ENCODE measurements around the gene SLCO3A1. TPM values are rescaled to one million over a fixed set of nuclear protein-coding genes. Genes with fewer than 3 reads are reported as not detected.

Gene SLCO3A1
- total and polyA plus RNA-seq, 10 donors: 7.5 to 79.5 (median 40.7) TPM

GRCh38 chr15:91894606-91895005 is 41.1 kb downstream of the SLCO3A1 start:
- Histone ChIP-seq H3K27me3 (replicated peaks in 1 of 7) (no peaks in the 10 kb centered on the region), H3K27ac (no peak overlapping the region), H3K36me3 (peaks cover 0 to 4% (median 0%) of the 10 kb centered on the region in 6 donors), H3K4me3 (no peak overlapping the region), H3K4me1 (peaks cover 0 to 36% (median 6%) of the 10 kb centered on the region in 6 donors), H3K9me3 (peaks cover 0 to 11% (median 7%) of the 10 kb centered on the region in 8 donors)
- 90 to 93% (median 92%) methylated on average over 5 of the region's 5 CpGs for whole genome bisulfite sequencing, 5 donors
- intact Hi-C loops (cut with DNase I; ENCODE audit: low total_unique reads): no loop called here
- no peak for DNase-seq
- TF ChIP-seq POLR2A (IDR thresholded peaks at IDR 0.05) (no peak), CTCF (IDR thresholded peaks at IDR 0.05 in 8 of 11, conservative IDR thresholded peaks at IDR 0.05 in 3 of 11) (no peak)

- no peak for TF ChIP-seq POLR2AphosphoS5 (IDR thresholded peaks at IDR 0.05)
- TF ChIP-seq POLR2A (IDR thresholded peaks at IDR 0.05): no peak
- no peak for TF ChIP-seq CTCF (IDR thresholded peaks at IDR 0.05 in 8 of 11, conservative IDR thresholded peaks at IDR 0.05 in 3 of 11)
- 89 to 96% (median 90%) methylated on average over 1 of the region's 1 CpG for WGBS, 5 donors
- no peak for DNase-seq
- Histone ChIP-seq H3K27me3 (replicated peaks in 1 of 7) (no peaks in the 10 kb centered on the region), H3K36me3 (peaks cover 0 to 4% (median 0%) of the 10 kb centered on the region in 6 donors), H3K4me1 (peaks cover 0 to 36% (median 6%) of the 10 kb centered on the region in 6 donors), H3K9me3 (peaks cover 0 to 12% (median 7%) of the 10 kb centered on the region in 8 donors), H3K27ac (no peak overlapping the region), H3K4me3 (no peak overlapping the region)
- intact Hi-C loops (cut with DNase I; ENCODE audit: low total_unique reads): no loop called here
These were observed 41.5 kb downstream of the SLCO3A1 start for GRCh38 chr15:91895051-91895450.

GRCh38 chr15:91896341-91897055 is 43.0 kb downstream of the SLCO3A1 start:
- 87 to 93% (median 91%) methylated on average over 5 of the region's 5 CpGs for WGBS, 5 donors
- peaks cover 0 to 26% (median 13%) of the 10 kb centered on the region in 8 donors for H3K9me3 ChIP-seq

More at GRCh38 chr15:91896341-91897055, 43.0 kb downstream of the SLCO3A1 start:
- Histone ChIP-seq H3K27ac (no peak overlapping the region), H3K4me1 (peaks cover 0 to 30% (median 6%) of the 10 kb centered on the region in 6 donors), H3K36me3 (peaks cover 0 to 4% (median 0%) of the 10 kb centered on the region in 6 donors), H3K4me3 (no peak overlapping the region), H3K27me3 (replicated peaks in 1 of 7) (no peaks in the 10 kb centered on the region)
- intact Hi-C loops (cut with DNase I; ENCODE audit: low total_unique reads): no loop called here
- DNase-seq: no peak
- TF ChIP-seq CTCF (IDR thresholded peaks at IDR 0.05 in 8 of 11, conservative IDR thresholded peaks at IDR 0.05 in 3 of 11): no peak
- no peak for TF ChIP-seq POLR2A (IDR thresholded peaks at IDR 0.05)
- no peak for TF ChIP-seq POLR2AphosphoS5 (IDR thresholded peaks at IDR 0.05)
